Measurements from ENCODE around the gene R3HDM1.
"Not testable (repeated sequence)": the region's sequence is repeated elsewhere in the genome, so short reads cannot be mapped to it uniquely, and the experiment has no call there.

R3HDM1 gene

GRCh38 chr2:135581282-135581681 lies 50.0 kb downstream of the R3HDM1 start:
- no peak for DNase-seq

- DNase-seq = no peak
Measured at GRCh38 chr2:135582383-135582782, 51.1 kb downstream of the R3HDM1 start.

- no peak for DNase-seq
Measured at GRCh38 chr2:135585586-135585985, 54.3 kb downstream of the R3HDM1 start.

GRCh38 chr2:135586148-135586547 lies 54.9 kb downstream of the R3HDM1 start:
- peak; percentile 38 for DNase-seq

GRCh38 chr2:135587958-135588357 lies 56.7 kb downstream of the R3HDM1 start:
- no peak for DNase-seq

GRCh38 chr2:135590619-135591260 lies 59.5 kb downstream of the R3HDM1 start:
- no peak for DNase-seq

GRCh38 chr2:135600915-135601314 lies 69.6 kb downstream of the R3HDM1 start:
- DNase-seq = no peak

- DNase-seq = no peak
Measured at GRCh38 chr2:135603543-135603942, 72.3 kb downstream of the R3HDM1 start.

GRCh38 chr2:135607561-135607960 lies 76.3 kb downstream of the R3HDM1 start:
- DNase-seq = no peak

- no peak for DNase-seq
Measured at GRCh38 chr2:135612319-135612718, 81.0 kb downstream of the R3HDM1 start.

- no peak for DNase-seq
Measured at GRCh38 chr2:135615404-135615803, 84.1 kb downstream of the R3HDM1 start.

GRCh38 chr2:135617501-135618015 lies 86.3 kb downstream of the R3HDM1 start:
- DNase-seq = no peak

GRCh38 chr2:135620198-135620597 lies 88.9 kb downstream of the R3HDM1 start:
- DNase-seq = no peak

GRCh38 chr2:135629520-135629919 lies 98.2 kb downstream of the R3HDM1 start:
- no peak for DNase-seq

GRCh38 chr2:135630034-135630433 lies 98.8 kb downstream of the R3HDM1 start:
- not testable (repeated sequence) for DNase-seq

GRCh38 chr2:135630488-135630887 lies 99.2 kb downstream of the R3HDM1 start:
- DNase-seq = no peak

- no peak for DNase-seq
Measured at GRCh38 chr2:135633582-135633981, 102.3 kb downstream of the R3HDM1 start.

- no peak for DNase-seq
Measured at GRCh38 chr2:135635212-135635835, 104.0 kb downstream of the R3HDM1 start.

- DNase-seq = no peak
Measured at GRCh38 chr2:135636982-135637381, 105.7 kb downstream of the R3HDM1 start.

GRCh38 chr2:135637456-135638087 lies 106.3 kb downstream of the R3HDM1 start:
- DNase-seq = peak; percentile 70

- peak; percentile 26 for DNase-seq
Measured at GRCh38 chr2:135638825-135639224, 107.5 kb downstream of the R3HDM1 start.

- DNase-seq = peak; percentile 17
Measured at GRCh38 chr2:135641156-135642068, 110.1 kb downstream of the R3HDM1 start.
